ENCODE data around the gene SNCA.

SNCA gene

DNA sequence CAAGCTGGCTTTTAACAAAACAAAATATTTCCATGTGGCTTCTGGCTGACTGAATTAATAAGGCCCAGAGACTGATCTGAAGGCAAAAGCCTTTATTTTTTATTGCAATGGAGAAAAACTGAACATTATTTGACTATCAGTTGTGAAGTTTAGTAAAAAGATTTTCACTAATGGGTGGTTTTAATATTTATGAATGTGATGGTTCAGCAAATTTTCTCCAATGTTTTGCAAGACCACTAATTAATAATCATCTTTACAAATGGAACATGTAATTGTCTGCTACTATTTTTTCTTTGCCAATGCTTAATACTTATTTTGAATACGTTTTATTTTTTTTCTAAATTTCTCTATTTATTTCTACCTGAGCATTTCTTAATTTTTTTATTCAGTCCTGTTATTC lies 90.6 kb downstream of the SNCA start:
- no peak for DNase-seq
- no peak overlapping the region for H3K4me3 ChIP-seq (ENCODE audit: low read depth, low read length)

DNA sequence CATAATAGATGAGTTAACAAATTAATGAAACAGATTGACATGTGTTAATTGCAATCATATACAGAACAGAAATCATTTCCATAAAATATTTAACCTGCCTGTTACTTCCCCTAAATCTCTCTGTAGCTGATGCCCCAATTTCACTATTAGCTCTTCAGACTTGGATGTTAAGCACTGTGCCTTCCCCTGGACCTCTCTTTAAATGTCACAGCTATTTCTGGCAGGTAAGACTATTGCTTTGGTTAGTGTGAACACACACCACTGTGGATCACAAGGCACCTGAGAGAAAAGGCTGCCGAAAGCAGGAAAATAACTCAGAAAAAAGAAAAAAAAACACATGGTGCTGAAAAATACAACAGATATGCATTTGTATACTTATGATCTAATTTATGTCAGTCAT lies 91.3 kb downstream of the SNCA start:
- no peak for DNase-seq
- Histone ChIP-seq H3K4me3 (ENCODE audit: low read depth, low read length) (no peak overlapping the region), H3K4me1 (no peaks in the 10 kb centered on the region), H3K27me3 (no peaks in the 10 kb centered on the region), H3K9me3 (no peaks in the 10 kb centered on the region), H3K36me3 (no peaks in the 10 kb centered on the region)
- TF ChIP-seq, protein P1, sequence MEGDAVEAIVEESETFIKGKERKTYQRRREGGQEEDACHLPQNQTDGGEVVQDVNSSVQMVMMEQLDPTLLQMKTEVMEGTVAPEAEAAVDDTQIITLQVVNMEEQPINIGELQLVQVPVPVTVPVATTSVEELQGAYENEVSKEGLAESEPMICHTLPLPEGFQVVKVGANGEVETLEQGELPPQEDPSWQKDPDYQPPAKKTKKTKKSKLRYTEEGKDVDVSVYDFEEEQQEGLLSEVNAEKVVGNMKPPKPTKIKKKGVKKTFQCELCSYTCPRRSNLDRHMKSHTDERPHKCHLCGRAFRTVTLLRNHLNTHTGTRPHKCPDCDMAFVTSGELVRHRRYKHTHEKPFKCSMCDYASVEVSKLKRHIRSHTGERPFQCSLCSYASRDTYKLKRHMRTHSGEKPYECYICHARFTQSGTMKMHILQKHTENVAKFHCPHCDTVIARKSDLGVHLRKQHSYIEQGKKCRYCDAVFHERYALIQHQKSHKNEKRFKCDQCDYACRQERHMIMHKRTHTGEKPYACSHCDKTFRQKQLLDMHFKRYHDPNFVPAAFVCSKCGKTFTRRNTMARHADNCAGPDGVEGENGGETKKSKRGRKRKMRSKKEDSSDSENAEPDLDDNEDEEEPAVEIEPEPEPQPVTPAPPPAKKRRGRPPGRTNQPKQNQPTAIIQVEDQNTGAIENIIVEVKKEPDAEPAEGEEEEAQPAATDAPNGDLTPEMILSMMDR (IDR thresholded peaks at IDR 0.05; ENCODE audit: low read depth, low read length), result no peak

More for the DNA sequence above, 90.6 kb downstream of the SNCA start:
- no peaks in the 10 kb centered on the region for H3K36me3 ChIP-seq
- no peaks in the 10 kb centered on the region for H3K27me3 ChIP-seq
- TF ChIP-seq, protein P1 (IDR thresholded peaks at IDR 0.05; ENCODE audit: low read depth, low read length), result no peak
- H3K9me3 ChIP-seq, result no peaks in the 10 kb centered on the region
- no peaks in the 10 kb centered on the region for H3K4me1 ChIP-seq

- Histone ChIP-seq H3K27me3 (no peaks in the 10 kb centered on the region), H3K4me1 (no peaks in the 10 kb centered on the region), H3K4me3 (ENCODE audit: low read depth, low read length) (no peak overlapping the region), H3K9me3 (no peaks in the 10 kb centered on the region), H3K36me3 (no peaks in the 10 kb centered on the region)
- TF ChIP-seq, protein P1 (IDR thresholded peaks at IDR 0.05; ENCODE audit: low read depth, low read length), result no peak
- no peak for DNase-seq
Observed at GRCh38 chr4:89744914-89745313, 92.0 kb downstream of the SNCA start.

DNA sequence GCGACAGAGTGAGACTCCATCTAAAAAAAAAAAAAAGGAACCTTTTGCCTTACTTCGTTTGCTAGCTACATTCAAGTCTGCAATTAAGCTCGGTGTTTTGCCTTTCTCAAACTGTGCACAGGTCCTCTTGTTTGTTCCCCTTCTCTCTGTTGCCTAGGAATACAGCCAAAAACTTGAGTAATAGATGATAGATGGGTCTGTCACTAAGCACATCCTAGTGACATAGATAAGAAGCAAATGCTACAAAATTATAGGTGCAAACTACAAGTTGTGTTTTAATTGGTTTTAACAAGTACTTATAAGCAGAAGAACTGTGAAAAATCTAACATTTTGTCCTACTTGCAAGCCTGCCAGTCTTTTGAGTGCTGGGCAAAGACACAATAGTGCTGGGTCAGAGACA lies 95.2 kb downstream of the SNCA start:
- no peak for DNase-seq

DNA sequence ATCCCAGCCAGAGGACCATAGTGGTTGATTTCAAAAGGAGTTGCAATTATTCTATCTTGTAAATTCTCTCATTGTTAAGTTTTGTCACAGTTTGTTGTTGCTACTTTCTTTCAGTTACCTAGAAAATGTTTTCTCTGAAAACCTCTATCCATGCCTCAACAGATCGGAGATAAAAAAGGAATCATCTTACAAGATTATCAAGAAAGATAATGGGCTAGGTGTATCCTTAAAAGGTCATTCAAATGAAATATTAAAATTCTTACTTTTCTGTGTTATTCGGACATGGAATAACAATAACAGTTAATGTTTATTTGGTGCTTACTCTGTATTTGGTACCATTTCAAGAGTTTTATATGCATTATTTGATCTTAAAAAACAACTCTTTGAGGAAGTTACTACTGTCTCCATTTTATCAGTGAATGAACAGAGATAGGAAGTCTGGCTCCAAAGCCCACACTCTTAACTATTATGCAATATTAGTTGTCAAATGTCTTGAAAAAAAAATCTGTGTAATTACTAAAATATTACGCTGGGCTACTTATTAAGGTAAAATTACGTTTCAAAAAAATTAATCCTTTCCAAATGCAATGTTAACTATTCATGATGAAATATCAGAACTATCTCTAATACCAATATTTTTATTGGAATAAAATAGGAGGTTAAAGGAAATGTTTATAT lies 97.5 kb downstream of the SNCA start:
- TF ChIP-seq, protein P1 (IDR thresholded peaks at IDR 0.05; ENCODE audit: low read depth, low read length), result no peak
- Histone ChIP-seq H3K4me3 (ENCODE audit: low read depth, low read length) (no peak overlapping the region), H3K9me3 (no peaks in the 10 kb centered on the region), H3K27me3 (no peaks in the 10 kb centered on the region), H3K4me1 (no peaks in the 10 kb centered on the region), H3K36me3 (no peaks in the 10 kb centered on the region)
- no peak for DNase-seq

More for the DNA sequence above, 95.2 kb downstream of the SNCA start:
- Histone ChIP-seq H3K36me3 (no peaks in the 10 kb centered on the region), H3K9me3 (no peaks in the 10 kb centered on the region), H3K4me3 (ENCODE audit: low read depth, low read length) (no peak overlapping the region), H3K4me1 (no peaks in the 10 kb centered on the region), H3K27me3 (no peaks in the 10 kb centered on the region)
- TF ChIP-seq, protein P1 (IDR thresholded peaks at IDR 0.05; ENCODE audit: low read depth, low read length), result no peak

- no peak overlapping the region for H3K4me3 ChIP-seq (ENCODE audit: low read depth, low read length)
- no peak for DNase-seq
- H3K27me3 ChIP-seq, result no peaks in the 10 kb centered on the region
- no peaks in the 10 kb centered on the region for H3K36me3 ChIP-seq
- H3K4me1 ChIP-seq, result no peaks in the 10 kb centered on the region
- H3K9me3 ChIP-seq, result no peaks in the 10 kb centered on the region
- TF ChIP-seq, protein P1 (IDR thresholded peaks at IDR 0.05; ENCODE audit: low read depth, low read length), result no peak
Observed at GRCh38 chr4:89737888-89738287, 99.1 kb downstream of the SNCA start.

Measured in BE2C (cell line).